ENCODE results near the gene APBB2. TPM values are rescaled to one million over a fixed set of nuclear protein-coding genes. Genes with fewer than 3 reads are reported as not detected.

Gene APBB2
- total and polyA plus RNA-seq, 2 experiments from 2014 or later: 35.8 to 74.8 TPM

- Mint-ChIP-seq H3K36me3 (ENCODE audit: low read depth) (no peaks in the 10 kb centered on the region), H3K4me1 (peaks cover 9% of the 10 kb centered on the region), H3K4me3 (no peak overlapping the region), H3K27me3 (ENCODE audit: insufficient read depth, low read depth, poor library complexity) (no peaks in the 10 kb centered on the region), H3K9me3 (no peaks in the 10 kb centered on the region), H3K27ac (no peak overlapping the region)
- Histone ChIP-seq H2AFZ (no peak overlapping the region), H3K36me3 (ENCODE audit: insufficient read depth) (no peaks in the 10 kb centered on the region), H3K79me2 (replicated peaks; ENCODE audit: insufficient read depth) (no peaks in the 10 kb centered on the region), H3K4me2 (no peak overlapping the region), H3F3A (replicated peaks; ENCODE audit: low read depth) (no peaks in the 10 kb centered on the region), H3K4me1 (ENCODE audit: insufficient read depth) (no peaks in the 10 kb centered on the region), H3K27me3 (ENCODE audit: insufficient read depth) (no peaks in the 10 kb centered on the region), H3K27ac (ENCODE audit: low read depth) (no peak overlapping the region), H3K4me3 (no peak overlapping the region), H3K9me2 (ENCODE audit: insufficient read depth) (no peaks in the 10 kb centered on the region), H4K20me1 (replicated peaks; ENCODE audit: insufficient read depth) (no peaks in the 10 kb centered on the region)
- ATAC-seq (no peak; the same call in 2 of the 3 replicates), DNase-seq (ENCODE audit: low spot score) (peak; percentile 31)
- TF ChIP-seq ZNF114 (CRISPR knock-in tag; IDR thresholded peaks at IDR 0.05): no peak
- TF ChIP-seq POLR2AphosphoS5 (IDR thresholded peaks at IDR 0.05; ENCODE audit: low read depth): no peak
- TF ChIP-seq ETS1 (IDR thresholded peaks at IDR 0.05): no peak
- no peak for TF ChIP-seq ZNF331 (CRISPR knock-in tag; IDR thresholded peaks at IDR 0.05; ENCODE audit: low read depth)
- no peak for TF ChIP-seq NANOG (IDR thresholded peaks at IDR 0.05; ENCODE audit: borderline replicate concordance)
- TF ChIP-seq CTCF (conservative IDR thresholded peaks at IDR 0.05; ENCODE audit: low read depth in 2 of 2): no peak
- no peak for TF ChIP-seq ZNF462 (CRISPR knock-in tag; IDR thresholded peaks at IDR 0.05)
- no peak for TF ChIP-seq CREB1 (CRISPR knock-in tag; IDR thresholded peaks at IDR 0.05; ENCODE audit: low read depth)
- TF ChIP-seq REST (IDR thresholded peaks at IDR 0.05; ENCODE audit: unreplicated experiment): no peak
- no peak for TF ChIP-seq JUNB (IDR thresholded peaks at IDR 0.05; ENCODE audit: unreplicated experiment)
- TF ChIP-seq EZH2phosphoT487 (IDR thresholded peaks at IDR 0.05; ENCODE audit: unreplicated experiment): no peak
- TF ChIP-seq STAT1 (IDR thresholded peaks at IDR 0.05; ENCODE audit: unreplicated experiment): no peak
- TF ChIP-seq EZH2 (IDR thresholded peaks at IDR 0.05; ENCODE audit: low read depth, unreplicated experiment): no peak
Observed at GRCh38 chr4:41092128-41092527, 122.2 kb downstream of the APBB2 start.
